Activated T-helper 1 cell treated with anti-CD3 and anti-CD28 coated beads, Interleukin-12 subunit alpha, Interleukin-12 subunit beta, Interleukin-2, Interleukin-4 antibody, amounts not matched to agents 30 ng/mL and 10 ng/mL and 1 ng/mL, durations not matched to agents 14 hours and 24 hours and 36 hours (primary cell): ENCODE data around the gene SYTL4. TPM values are rescaled to one million over a fixed set of nuclear protein-coding genes. Genes with fewer than 3 reads are reported as not detected.

Experiments
- DNase-seq: peaks from one replicate; pipeline ENCODE4 v3.0.0; 2021; ENCODE audit warnings: low spot score
- H3K27ac Mint-ChIP-seq: one replicate; pipeline ENCODE4 v1.8.0; 2021; ENCODE audit warnings: mild to moderate bottlenecking, mixed read lengths
- H3K27me3 Mint-ChIP-seq: one replicate; pipeline ENCODE4 v1.8.0; 2022; ENCODE audit warnings: mild to moderate bottlenecking, moderate library complexity, mixed read lengths; ENCODE audit not compliant: insufficient read depth
- H3K36me3 Mint-ChIP-seq: one replicate; pipeline ENCODE4 v1.8.0; 2021; ENCODE audit warnings: low read depth, mixed read lengths
- H3K4me1 Mint-ChIP-seq: one replicate; pipeline ENCODE4 v1.8.0; 2021; ENCODE audit warnings: low read depth, mixed read lengths
- H3K4me3 Mint-ChIP-seq: one replicate; pipeline ENCODE4 v1.8.0; 2021; ENCODE audit warnings: mild to moderate bottlenecking, moderate library complexity, mixed read lengths
- H3K9me3 Mint-ChIP-seq: one replicate; pipeline ENCODE4 v1.8.0; 2021; ENCODE audit warnings: mixed read lengths
- intact Hi-C: fragments of 100-400 bp; cut with micrococcal nuclease; formaldehyde crosslinking; loops from one replicate; pipeline ENCODE4 v1.15.1; 2024
- total RNA-seq: library from RNA; stranded (reverse); gene quantifications from 2 replicates; pipeline ENCODE4 v1.2.3, GENCODE V29; 2022

The SYTL4 gene
- total RNA-seq, 1 donor from 2014 or later: not detected

DNA sequence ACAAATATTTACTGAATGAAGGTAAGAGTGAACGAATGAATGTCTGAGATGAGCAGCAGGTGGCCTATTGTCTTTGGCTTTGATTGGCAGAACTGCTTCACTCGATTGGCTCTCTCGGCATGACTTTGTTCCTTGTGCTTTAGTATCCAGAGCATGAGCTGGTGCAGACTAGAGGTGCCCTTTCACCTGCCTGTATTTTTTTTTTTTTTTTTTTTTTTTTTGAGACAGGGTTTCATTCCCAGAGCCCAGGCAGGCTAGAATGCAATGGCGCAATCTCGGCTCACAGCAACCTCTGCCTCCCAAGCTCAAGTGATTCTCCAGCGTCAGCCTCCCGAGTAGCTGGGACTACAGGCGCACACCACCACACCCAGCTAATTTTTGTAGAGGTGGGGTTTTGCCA, 49.0 kb downstream of the SYTL4 start:
- no peak for DNase-seq
- Mint-ChIP-seq H3K36me3 (no peaks in the 10 kb centered on the region), H3K9me3 (no peaks in the 10 kb centered on the region), H3K27ac (no peak overlapping the region), H3K27me3 (peaks cover 8% of the 10 kb centered on the region), H3K4me3 (no peak overlapping the region), H3K4me1 (peaks cover 11% of the 10 kb centered on the region)
- intact Hi-C loops: no loop called here

DNA sequence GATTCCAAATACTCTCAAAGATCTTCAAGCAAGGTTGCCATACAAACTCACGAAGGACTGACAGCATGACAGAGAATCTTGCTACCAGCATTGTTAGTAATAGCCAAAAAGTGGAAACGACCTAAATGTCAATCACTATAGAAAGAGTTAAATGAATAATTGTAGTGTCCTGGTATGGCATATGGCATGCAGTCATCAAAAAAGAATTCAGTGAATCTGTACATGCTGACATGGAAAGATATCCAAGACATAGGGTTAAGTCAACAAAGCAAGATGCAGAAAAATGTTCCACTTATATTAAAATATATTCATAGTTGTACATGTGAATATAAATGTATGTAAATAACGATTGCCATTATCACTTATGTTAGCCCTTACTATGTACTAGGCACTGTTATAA, 50.3 kb downstream of the SYTL4 start:
- Mint-ChIP-seq H3K4me1 (no peaks in the 10 kb centered on the region), H3K9me3 (no peaks in the 10 kb centered on the region), H3K27me3 (peaks cover 8% of the 10 kb centered on the region), H3K27ac (no peak overlapping the region), H3K36me3 (no peaks in the 10 kb centered on the region), H3K4me3 (no peak overlapping the region)
- intact Hi-C loops: no loop called here
- DNase-seq: no peak

DNA sequence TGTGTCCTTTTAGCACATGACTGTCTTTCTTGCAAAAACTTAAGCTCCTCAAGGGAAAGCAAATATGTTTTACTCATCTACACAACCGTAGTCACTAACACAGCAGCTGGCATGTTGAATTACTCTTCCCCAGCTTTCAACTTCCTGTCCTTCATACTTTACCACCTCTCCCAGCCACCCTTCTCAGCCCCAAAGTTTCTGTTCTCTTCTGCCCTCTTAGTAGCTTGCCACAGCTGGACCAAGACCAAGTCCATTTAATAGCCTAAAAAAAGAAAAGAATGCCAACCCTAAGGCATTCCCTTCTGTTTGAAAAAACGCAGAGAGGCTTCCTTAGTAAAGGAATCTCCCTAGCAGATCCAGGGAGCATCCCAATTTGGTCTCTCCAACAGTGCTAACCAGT, 51.2 kb downstream of the SYTL4 start:
- no peak overlapping the region for H3K4me3 Mint-ChIP-seq

DNA sequence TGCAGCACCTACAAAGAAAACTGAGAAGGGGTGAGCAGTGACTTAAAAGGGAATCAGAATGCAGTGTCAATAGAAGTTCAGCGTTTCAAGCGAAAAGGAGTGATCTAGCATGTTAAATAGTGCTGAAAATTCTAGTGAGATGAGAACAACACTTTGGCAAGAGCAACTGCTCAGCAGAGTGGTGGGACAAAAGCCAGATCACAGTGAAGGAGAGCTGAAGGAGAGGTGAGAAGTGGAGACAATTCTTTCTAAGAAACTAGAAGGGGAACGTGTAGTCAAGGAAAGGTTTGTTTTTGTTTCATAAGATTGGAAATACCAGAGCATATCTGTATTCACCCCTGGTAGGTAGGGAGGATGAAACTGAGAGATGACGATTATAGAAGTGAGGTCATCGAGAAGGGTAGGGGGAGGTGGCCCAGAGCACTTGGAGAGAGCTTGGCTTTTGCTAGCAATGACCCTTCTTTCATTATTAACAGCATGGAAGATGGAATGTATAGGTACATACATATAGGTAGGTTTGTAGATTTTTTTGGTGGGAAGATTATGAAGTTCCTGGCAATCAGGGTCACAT, 54.2 kb downstream of the SYTL4 start:
- Mint-ChIP-seq H3K27me3 (peaks cover 11% of the 10 kb centered on the region), H3K4me3 (no peak overlapping the region), H3K9me3 (no peaks in the 10 kb centered on the region), H3K36me3 (no peaks in the 10 kb centered on the region), H3K27ac (no peak overlapping the region), H3K4me1 (no peaks in the 10 kb centered on the region)
- no peak for DNase-seq
- intact Hi-C loops: no loop called here

More for the DNA sequence above, 51.2 kb downstream of the SYTL4 start:
- Mint-ChIP-seq H3K9me3 (no peaks in the 10 kb centered on the region), H3K36me3 (no peaks in the 10 kb centered on the region), H3K27ac (no peak overlapping the region), H3K4me1 (no peaks in the 10 kb centered on the region), H3K27me3 (peaks cover 11% of the 10 kb centered on the region)
- intact Hi-C loops: no loop called here
- DNase-seq: no peak

DNA sequence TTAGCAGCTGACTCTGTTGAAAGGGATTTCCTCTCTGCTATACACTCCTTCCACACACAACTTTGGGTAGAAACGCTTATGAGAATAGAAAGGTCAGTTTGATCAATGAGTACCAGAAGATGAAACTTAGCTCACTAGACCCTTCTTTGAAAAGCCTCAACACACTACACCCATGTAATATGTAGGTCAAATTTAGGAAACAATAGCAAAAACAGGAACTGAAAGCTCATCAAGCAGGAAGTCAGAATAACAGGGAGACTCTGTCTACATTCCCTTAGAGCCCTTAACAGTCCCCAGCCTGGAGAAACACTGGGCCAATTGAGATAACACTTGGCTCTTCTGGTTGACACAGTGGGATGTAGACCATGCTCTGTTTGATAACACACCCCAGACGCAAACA, 57.2 kb downstream of the SYTL4 start:
- Mint-ChIP-seq H3K27me3 (peaks cover 7% of the 10 kb centered on the region), H3K9me3 (no peaks in the 10 kb centered on the region), H3K4me3 (no peak overlapping the region), H3K36me3 (no peaks in the 10 kb centered on the region), H3K27ac (no peak overlapping the region), H3K4me1 (no peaks in the 10 kb centered on the region)
- intact Hi-C loops: no loop called here
- no peak for DNase-seq

DNA sequence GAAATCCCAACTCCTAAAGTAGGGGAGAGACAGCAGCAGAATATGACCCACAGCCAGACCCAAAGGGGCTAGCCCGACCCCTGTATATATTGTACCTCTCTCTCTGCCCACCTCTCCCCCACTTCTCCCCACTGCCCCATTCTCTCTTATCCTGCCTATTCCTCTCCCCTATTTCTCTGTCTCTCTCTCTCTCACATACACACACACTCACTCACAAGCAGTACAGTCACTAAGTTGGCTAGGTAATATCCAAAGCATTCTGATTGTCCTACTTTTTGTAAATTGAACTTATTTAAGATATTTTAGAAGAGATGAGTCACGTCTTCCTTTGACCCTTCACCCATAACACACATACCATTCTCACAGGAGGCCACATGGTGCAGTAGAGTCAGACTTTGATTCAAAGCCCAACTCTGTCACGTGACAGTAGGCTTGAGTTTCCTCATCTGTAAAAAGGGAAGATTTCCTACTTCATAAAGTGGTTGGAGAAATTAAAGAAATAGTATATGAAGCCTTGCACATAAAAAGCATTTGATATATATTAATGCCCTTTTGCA, 58.4 kb downstream of the SYTL4 start:
- Mint-ChIP-seq H3K27me3 (peaks cover 3% of the 10 kb centered on the region), H3K27ac (no peak overlapping the region), H3K9me3 (no peaks in the 10 kb centered on the region), H3K4me3 (no peak overlapping the region), H3K4me1 (no peaks in the 10 kb centered on the region), H3K36me3 (no peaks in the 10 kb centered on the region)
- no peak for DNase-seq
- intact Hi-C loops: no loop called here

DNA sequence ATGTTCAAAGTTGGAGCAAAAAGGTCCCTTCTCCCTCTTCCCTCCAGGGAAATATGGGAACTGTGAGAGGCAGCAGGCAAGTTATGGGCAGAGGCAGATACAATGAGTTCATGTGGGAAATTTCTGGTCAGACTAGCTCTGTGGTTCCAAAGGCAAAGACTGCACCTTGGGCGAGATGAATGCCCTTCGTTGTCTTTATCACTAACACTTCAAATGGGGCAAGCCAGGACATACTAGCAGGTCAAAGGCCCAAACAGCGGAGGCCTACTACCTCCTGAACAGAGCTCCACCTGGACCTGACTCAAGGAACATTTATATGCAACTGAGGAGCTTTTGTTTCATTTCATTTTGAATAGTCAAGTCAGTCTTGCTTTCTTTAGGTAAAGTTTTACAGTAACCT, 59.0 kb downstream of the SYTL4 start:
- H3K4me1 Mint-ChIP-seq: no peaks in the 10 kb centered on the region
- no peaks in the 10 kb centered on the region for H3K9me3 Mint-ChIP-seq
- no peak for DNase-seq
- intact Hi-C loops: no loop called here
- H3K36me3 Mint-ChIP-seq: no peaks in the 10 kb centered on the region
- H3K4me3 Mint-ChIP-seq: no peak overlapping the region
- H3K27ac Mint-ChIP-seq: no peak overlapping the region
- H3K27me3 Mint-ChIP-seq: peaks cover 3% of the 10 kb centered on the region

DNA sequence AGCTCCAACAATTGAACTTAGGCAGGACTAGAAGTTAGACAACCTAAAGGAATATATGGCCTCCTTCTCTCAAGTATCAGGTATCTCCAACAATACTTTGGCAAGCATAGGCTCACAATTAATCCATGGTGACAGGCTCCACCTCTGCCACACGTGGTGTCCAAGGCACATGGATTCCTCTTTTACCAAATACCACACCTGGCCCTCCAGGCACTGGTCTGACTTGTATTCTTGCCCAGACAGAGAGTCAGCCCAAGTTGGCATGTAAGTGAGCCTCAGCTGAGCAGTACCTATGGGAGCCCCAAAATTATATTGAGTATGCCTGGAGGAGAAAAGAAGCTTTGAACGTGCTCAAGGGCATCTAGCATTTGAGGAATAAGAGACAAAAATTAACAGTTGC, 68.3 kb downstream of the SYTL4 start:
- intact Hi-C loops: no loop called here
- Mint-ChIP-seq H3K4me3 (no peak overlapping the region), H3K36me3 (no peaks in the 10 kb centered on the region), H3K4me1 (no peaks in the 10 kb centered on the region), H3K27ac (no peak overlapping the region), H3K9me3 (no peaks in the 10 kb centered on the region), H3K27me3 (peaks cover 2% of the 10 kb centered on the region)
- DNase-seq: no peak

DNA sequence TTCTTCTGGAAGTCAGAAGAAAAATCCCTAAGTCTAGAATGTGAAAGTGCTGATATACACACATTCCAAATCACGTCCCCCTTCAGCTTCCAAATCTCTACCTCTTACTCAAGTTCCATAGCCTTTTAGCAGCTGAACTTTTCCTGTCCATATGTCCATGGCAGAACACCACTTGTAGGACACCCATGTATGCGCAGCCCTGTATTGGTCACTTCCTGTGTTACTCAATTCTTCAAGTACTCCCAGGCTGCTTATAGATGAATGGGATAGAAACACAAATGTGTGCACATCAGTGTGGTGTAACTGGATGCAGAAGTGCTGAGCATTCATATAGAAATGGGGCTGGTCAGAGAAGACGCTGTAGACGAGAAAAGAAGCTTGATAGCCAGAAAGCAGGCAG, 69.1 kb downstream of the SYTL4 start:
- no peak for DNase-seq
- no peak overlapping the region for H3K4me3 Mint-ChIP-seq
- no peaks in the 10 kb centered on the region for H3K9me3 Mint-ChIP-seq
- H3K27ac Mint-ChIP-seq: no peak overlapping the region
- H3K27me3 Mint-ChIP-seq: peaks cover 2% of the 10 kb centered on the region
- intact Hi-C loops: no loop called here
- H3K4me1 Mint-ChIP-seq: no peaks in the 10 kb centered on the region
- H3K36me3 Mint-ChIP-seq: no peaks in the 10 kb centered on the region

DNA sequence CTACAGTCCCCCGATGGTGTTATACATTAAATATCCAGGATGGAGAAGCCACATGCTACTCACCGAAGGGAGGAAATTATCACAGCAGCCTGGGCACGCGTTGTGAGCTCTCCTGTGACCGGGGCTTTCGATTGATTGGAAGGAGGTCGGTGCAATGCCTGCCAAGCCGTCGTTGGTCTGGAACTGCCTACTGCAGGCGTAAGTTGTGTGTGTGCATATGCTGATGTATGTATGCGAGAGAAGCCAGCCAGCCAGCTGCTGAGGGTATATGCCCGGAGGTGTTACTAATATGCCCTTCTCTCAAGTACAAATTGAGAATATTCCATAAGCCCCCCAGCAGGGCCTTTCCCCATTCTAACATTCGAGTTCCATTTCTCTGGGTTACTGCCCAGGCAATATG, 69.8 kb downstream of the SYTL4 start:
- H3K4me1 Mint-ChIP-seq: no peaks in the 10 kb centered on the region
- H3K4me3 Mint-ChIP-seq: no peak overlapping the region
- H3K36me3 Mint-ChIP-seq: no peaks in the 10 kb centered on the region
- intact Hi-C loops: no loop called here
- peaks cover 2% of the 10 kb centered on the region for H3K27me3 Mint-ChIP-seq
- H3K9me3 Mint-ChIP-seq: no peaks in the 10 kb centered on the region
- DNase-seq: no peak
- no peak overlapping the region for H3K27ac Mint-ChIP-seq

DNA sequence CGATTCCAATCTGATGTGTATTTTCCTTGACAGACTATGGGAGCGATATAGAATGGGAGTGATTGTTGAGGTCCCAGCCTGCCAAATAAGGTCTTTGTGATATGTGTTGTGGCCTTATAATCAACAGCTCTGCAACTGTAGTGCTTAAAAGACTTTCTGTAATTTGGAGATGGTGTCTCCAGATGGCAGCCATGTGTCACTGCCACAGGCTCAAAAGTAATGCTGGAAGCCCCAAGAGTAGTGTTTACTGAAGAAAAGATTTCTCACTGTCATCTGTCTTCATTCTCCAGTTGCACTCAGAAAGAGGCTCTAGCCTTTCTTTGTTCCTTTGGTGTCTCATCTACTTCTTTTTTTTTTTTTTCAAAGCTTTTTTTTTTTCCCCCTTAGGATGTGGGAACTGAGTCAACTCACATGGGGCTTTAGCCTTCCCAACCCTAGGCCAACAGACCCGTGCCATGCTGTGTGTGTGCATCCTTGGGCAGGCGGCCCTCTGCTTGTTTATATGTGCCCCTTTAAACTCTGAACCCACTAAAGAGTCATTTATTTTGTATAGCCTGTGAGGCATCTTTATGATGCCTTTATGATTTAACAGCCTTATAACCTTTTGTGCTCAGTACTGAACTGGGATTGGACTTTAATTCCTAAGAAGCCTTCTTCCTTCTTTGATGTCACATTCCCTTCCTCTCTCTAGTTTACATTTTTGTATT, 72.3 kb downstream of the SYTL4 start:
- H3K27ac Mint-ChIP-seq: no peak overlapping the region
- intact Hi-C loops: no loop called here
- H3K9me3 Mint-ChIP-seq: no peaks in the 10 kb centered on the region
- H3K27me3 Mint-ChIP-seq: peaks cover 6% of the 10 kb centered on the region
- H3K36me3 Mint-ChIP-seq: no peaks in the 10 kb centered on the region
- no peak overlapping the region for H3K4me3 Mint-ChIP-seq
- no peaks in the 10 kb centered on the region for H3K4me1 Mint-ChIP-seq
- no peak for DNase-seq

DNA sequence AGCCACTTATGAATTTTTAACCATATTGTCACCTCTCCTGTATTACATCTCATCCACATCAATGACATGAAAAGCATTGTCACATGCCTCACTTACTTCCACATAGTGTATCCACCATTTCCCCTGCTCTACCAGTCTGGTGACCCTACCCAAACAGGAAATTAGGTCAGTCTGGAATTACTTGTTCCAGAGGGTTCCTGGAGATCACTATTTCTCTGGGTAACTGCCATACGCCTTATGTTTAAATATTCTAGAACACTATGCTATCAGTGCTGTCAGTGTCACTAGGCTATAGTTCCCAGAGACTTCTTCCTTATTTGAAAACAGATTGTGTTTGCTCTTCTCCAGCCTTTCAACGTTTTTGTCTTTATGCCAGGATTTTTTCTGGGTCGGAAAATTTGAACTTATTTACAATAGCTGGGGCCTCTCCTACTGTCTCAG, 73.0 kb downstream of the SYTL4 start:
- no peak overlapping the region for H3K27ac Mint-ChIP-seq
- no peaks in the 10 kb centered on the region for H3K4me1 Mint-ChIP-seq
- H3K4me3 Mint-ChIP-seq: no peak overlapping the region
- no peak for DNase-seq
- no peaks in the 10 kb centered on the region for H3K36me3 Mint-ChIP-seq
- H3K27me3 Mint-ChIP-seq: peaks cover 6% of the 10 kb centered on the region
- no peaks in the 10 kb centered on the region for H3K9me3 Mint-ChIP-seq
- intact Hi-C loops: no loop called here

DNA sequence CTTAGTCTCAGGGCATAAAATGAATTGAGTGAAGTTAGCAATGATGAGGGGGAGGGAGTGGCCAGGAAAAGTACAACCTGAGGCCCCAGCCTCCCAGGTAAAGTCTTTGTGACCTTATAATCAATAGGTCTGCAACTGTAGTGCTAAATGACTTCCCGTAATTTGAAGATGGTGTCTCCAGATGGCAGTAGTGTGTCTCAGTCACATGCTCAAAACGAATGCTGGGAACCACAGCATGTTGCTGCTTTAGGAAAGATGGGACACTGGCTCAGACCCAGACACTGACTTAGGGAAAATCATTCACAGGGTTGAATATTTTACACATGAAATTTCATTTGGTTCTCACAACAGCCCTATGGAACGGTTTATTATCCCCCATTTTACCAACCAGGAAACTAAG, 77.7 kb downstream of the SYTL4 start:
- Mint-ChIP-seq H3K27ac (no peak overlapping the region), H3K4me1 (no peaks in the 10 kb centered on the region), H3K9me3 (no peaks in the 10 kb centered on the region), H3K36me3 (no peaks in the 10 kb centered on the region), H3K27me3 (peaks cover 8% of the 10 kb centered on the region), H3K4me3 (no peak overlapping the region)
- intact Hi-C loops: no loop called here
- no peak for DNase-seq
